WTC11 (cell line): ENCODE data around the gene GSDME. TPM values are rescaled to one million over a fixed set of nuclear protein-coding genes. Genes with fewer than 3 reads are reported as not detected.

ENCODE experiments used
- ATAC-seq: fragments of 200-7000 bp; cut with Tn5 transposase; 2 replicates; pipeline ENCODE4 v1.10.0; 2021; ENCODE audit warnings: mild to moderate bottlenecking, moderate library complexity
- CTCF ChIA-PET: fragments of 300-600 bp; sonication (Branson Sonifier 250); formaldehyde crosslinking; loops from one replicate; lab custom pipeline; 2021; ENCODE audit warnings: antibody characterized with exemption; lab: Charles Lee
- POLR2A ChIA-PET: fragments of 350-600 bp; sonication (Branson Sonifier 250); formaldehyde crosslinking; loops from one replicate; lab custom pipeline; 2021; ENCODE audit warnings: antibody characterized with exemption; lab: Charles Lee
- DNase-seq: peaks from one replicate; pipeline ENCODE4 v3.0.0; 2021; ENCODE audit warnings: low spot score
- H3K27ac Mint-ChIP-seq: 2 replicates; pipeline ENCODE4 v1.8.0; 2021; ENCODE audit warnings: mixed read lengths
- H3K27me3 Mint-ChIP-seq: 2 replicates; pipeline ENCODE4 v1.8.0; 2021; ENCODE audit warnings: low read depth, mild to moderate bottlenecking, moderate library complexity, mixed read lengths
- H3K36me3 Mint-ChIP-seq: 2 replicates; pipeline ENCODE4 v1.8.0; 2021; ENCODE audit warnings: mixed read lengths
- H3K4me1 Mint-ChIP-seq: 2 replicates; pipeline ENCODE4 v1.8.0; 2022; ENCODE audit warnings: mixed read lengths
- H3K4me3 Mint-ChIP-seq: 2 replicates; pipeline ENCODE4 v1.8.0; 2021; ENCODE audit warnings: mild to moderate bottlenecking, moderate library complexity, mixed read lengths
- H3K9me3 Mint-ChIP-seq: 2 replicates; pipeline ENCODE4 v1.8.0; 2021; ENCODE audit warnings: mixed read lengths
- ATF6 ChIP-seq: sonication (generic); formaldehyde crosslinking; IDR thresholded peaks from 2 replicates; pipeline ENCODE4 v1.8.1; 2023; ENCODE audit warnings: mild to moderate bottlenecking, missing genetic modification reagents
- CBFB ChIP-seq: sonication (generic); formaldehyde crosslinking; IDR thresholded peaks from 2 replicates; pipeline ENCODE4 v1.8.1; 2022; ENCODE audit warnings: mild to moderate bottlenecking, low read depth, missing genetic modification reagents
- CREB1 ChIP-seq: sonication (generic); formaldehyde crosslinking; IDR thresholded peaks from 2 replicates; pipeline ENCODE4 v1.8.0; 2023; ENCODE audit warnings: mild to moderate bottlenecking, missing genetic modification reagents
- CTCF ChIP-seq: fragments of 200-600 bp; IDR thresholded peaks from 2 replicates; pipeline ENCODE4 v1.8.0; 2022; ENCODE audit warnings: antibody characterized with exemption
- E2F5 ChIP-seq: sonication (generic); formaldehyde crosslinking; IDR thresholded peaks from 2 replicates; pipeline ENCODE4 v1.8.1; 2022; ENCODE audit warnings: mild to moderate bottlenecking, moderate library complexity, missing genetic modification reagents
- FOXK1 ChIP-seq: sonication (generic); formaldehyde crosslinking; IDR thresholded peaks from 2 replicates; pipeline ENCODE4 v1.8.0; 2022; ENCODE audit warnings: mild to moderate bottlenecking, moderate library complexity, missing genetic modification reagents
- IRF2 ChIP-seq: sonication (generic); formaldehyde crosslinking; IDR thresholded peaks from 2 replicates; pipeline ENCODE4 v1.8.0; 2022; ENCODE audit warnings: low read depth, missing genetic modification reagents, borderline replicate concordance
- PREB ChIP-seq: sonication (generic); formaldehyde crosslinking; IDR thresholded peaks from 2 replicates; pipeline ENCODE4 v1.8.1; 2022; ENCODE audit warnings: mild to moderate bottlenecking, missing genetic modification reagents, moderate library complexity, borderline replicate concordance
- RORB ChIP-seq: fragments of 250-450 bp; sonication (Bioruptor Pico); IDR thresholded peaks from 2 replicates; pipeline ENCODE4 v1.9.0; 2021; ENCODE audit warnings: mild to moderate bottlenecking
- ZNF396 ChIP-seq: fragments of 250-450 bp; sonication (Bioruptor Pico); IDR thresholded peaks from 2 replicates; pipeline ENCODE4 v1.8.0; 2021; ENCODE audit warnings: mild to moderate bottlenecking, moderate library complexity, borderline replicate concordance
- total RNA-seq: library from RNA; stranded (reverse); gene quantifications from 3 replicates; pipeline ENCODE4 v1.2.3, GENCODE V29; 2021
- TF ChIP-seq, protein P1 (sequence below): sonication (generic); formaldehyde crosslinking; IDR thresholded peaks from 2 replicates; pipeline ENCODE4 v1.8.1; 2023; ENCODE audit warnings: mild to moderate bottlenecking, missing genetic modification reagents, moderate library complexity
- TF ChIP-seq, protein P2 (sequence below): fragments of 250-450 bp; sonication (Bioruptor Pico); IDR thresholded peaks from 2 replicates; pipeline ENCODE4 v1.9.0; 2021; ENCODE audit warnings: mild to moderate bottlenecking
- TF ChIP-seq, protein P3 (sequence below): sonication (generic); formaldehyde crosslinking; conservative IDR thresholded peaks from 2 replicates; pipeline ENCODE4 v1.8.1; 2023; ENCODE audit warnings: mild to moderate bottlenecking, low read depth, missing genetic modification reagents, moderate library complexity
- TF ChIP-seq, protein P4 (sequence below): sonication (generic); formaldehyde crosslinking; IDR thresholded peaks from 2 replicates; pipeline ENCODE4 v1.8.1; 2022; ENCODE audit warnings: missing genetic modification reagents, borderline replicate concordance

GSDME gene
- total RNA-seq, 1 experiment from 2014 or later = 4.8 TPM

- H3K27ac Mint-ChIP-seq = peak overlapping the region; percentile 50; the same call in 1 of the 2 replicates
- peaks cover 10% of the 10 kb centered on the region for H3K36me3 Mint-ChIP-seq
- H3K27me3 Mint-ChIP-seq = no peaks in the 10 kb centered on the region
- no peak overlapping the region for H3K4me3 Mint-ChIP-seq
- 0 out of 2 replicates have a peak, but pooled peaks cover 7% of the 10 kb centered on the region for H3K9me3 Mint-ChIP-seq
- DNase-seq (no peak), ATAC-seq (no peak)
- POLR2A ChIA-PET = no interaction called here
- TF ChIP-seq, protein P1, sequence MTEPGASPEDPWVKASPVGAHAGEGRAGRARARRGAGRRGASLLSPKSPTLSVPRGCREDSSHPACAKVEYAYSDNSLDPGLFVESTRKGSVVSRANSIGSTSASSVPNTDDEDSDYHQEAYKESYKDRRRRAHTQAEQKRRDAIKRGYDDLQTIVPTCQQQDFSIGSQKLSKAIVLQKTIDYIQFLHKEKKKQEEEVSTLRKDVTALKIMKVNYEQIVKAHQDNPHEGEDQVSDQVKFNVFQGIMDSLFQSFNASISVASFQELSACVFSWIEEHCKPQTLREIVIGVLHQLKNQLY (CRISPR knock-in tag) = no peak
- no peak for TF ChIP-seq IRF2 (CRISPR knock-in tag)
- TF ChIP-seq PREB (CRISPR knock-in tag) = no peak
- TF ChIP-seq CTCF = no peak
- TF ChIP-seq CBFB (CRISPR knock-in tag) = no peak
- TF ChIP-seq, protein P2, sequence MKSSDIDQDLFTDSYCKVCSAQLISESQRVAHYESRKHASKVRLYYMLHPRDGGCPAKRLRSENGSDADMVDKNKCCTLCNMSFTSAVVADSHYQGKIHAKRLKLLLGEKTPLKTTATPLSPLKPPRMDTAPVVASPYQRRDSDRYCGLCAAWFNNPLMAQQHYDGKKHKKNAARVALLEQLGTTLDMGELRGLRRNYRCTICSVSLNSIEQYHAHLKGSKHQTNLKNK (CRISPR knock-in tag) = no peak
- TF ChIP-seq FOXK1 = no peak
- TF ChIP-seq, protein P3, sequence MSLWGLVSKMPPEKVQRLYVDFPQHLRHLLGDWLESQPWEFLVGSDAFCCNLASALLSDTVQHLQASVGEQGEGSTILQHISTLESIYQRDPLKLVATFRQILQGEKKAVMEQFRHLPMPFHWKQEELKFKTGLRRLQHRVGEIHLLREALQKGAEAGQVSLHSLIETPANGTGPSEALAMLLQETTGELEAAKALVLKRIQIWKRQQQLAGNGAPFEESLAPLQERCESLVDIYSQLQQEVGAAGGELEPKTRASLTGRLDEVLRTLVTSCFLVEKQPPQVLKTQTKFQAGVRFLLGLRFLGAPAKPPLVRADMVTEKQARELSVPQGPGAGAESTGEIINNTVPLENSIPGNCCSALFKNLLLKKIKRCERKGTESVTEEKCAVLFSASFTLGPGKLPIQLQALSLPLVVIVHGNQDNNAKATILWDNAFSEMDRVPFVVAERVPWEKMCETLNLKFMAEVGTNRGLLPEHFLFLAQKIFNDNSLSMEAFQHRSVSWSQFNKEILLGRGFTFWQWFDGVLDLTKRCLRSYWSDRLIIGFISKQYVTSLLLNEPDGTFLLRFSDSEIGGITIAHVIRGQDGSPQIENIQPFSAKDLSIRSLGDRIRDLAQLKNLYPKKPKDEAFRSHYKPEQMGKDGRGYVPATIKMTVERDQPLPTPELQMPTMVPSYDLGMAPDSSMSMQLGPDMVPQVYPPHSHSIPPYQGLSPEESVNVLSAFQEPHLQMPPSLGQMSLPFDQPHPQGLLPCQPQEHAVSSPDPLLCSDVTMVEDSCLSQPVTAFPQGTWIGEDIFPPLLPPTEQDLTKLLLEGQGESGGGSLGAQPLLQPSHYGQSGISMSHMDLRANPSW = no peak
- no peak for TF ChIP-seq E2F5 (CRISPR knock-in tag)
- TF ChIP-seq ATF6 = no peak
- TF ChIP-seq, all 79 proteins: peak for 0
- H3K4me1 Mint-ChIP-seq = peaks cover 13% of the 10 kb centered on the region
- CTCF ChIA-PET = interaction anchor here (1.3 kb wide), 2 partner anchors 8 to 181 kb away, joined by 3 to 4 read pairs; no protein-coding TSS in a partner anchor
Observed at GRCh38 chr7:24656608-24657007, 100.7 kb downstream of the GSDME start.

GRCh38 chr7:24654305-24654704, 103.0 kb downstream of the GSDME start:
- ChIA-PET POLR2A (no interaction called here), CTCF (no interaction called here)
- TF ChIP-seq ATF6 (no peak), ZNF396 (CRISPR knock-in tag) (no peak), CBFB (CRISPR knock-in tag) (no peak), CREB1 (CRISPR knock-in tag) (no peak), RORB (CRISPR knock-in tag) (no peak)
- TF ChIP-seq, protein P1 (CRISPR knock-in tag) = no peak
- TF ChIP-seq, protein P4, sequence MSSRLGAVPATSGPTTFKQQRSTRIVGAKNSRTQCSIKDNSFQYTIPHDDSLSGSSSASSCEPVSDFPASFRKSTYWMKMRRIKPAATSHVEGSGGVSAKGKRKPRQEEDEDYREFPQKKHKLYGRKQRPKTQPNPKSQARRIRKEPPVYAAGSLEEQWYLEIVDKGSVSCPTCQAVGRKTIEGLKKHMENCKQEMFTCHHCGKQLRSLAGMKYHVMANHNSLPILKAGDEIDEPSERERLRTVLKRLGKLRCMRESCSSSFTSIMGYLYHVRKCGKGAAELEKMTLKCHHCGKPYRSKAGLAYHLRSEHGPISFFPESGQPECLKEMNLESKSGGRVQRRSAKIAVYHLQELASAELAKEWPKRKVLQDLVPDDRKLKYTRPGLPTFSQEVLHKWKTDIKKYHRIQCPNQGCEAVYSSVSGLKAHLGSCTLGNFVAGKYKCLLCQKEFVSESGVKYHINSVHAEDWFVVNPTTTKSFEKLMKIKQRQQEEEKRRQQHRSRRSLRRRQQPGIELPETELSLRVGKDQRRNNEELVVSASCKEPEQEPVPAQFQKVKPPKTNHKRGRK (CRISPR knock-in tag) = no peak
- ATAC-seq = no peak
- Mint-ChIP-seq H3K27me3 (no peaks in the 10 kb centered on the region), H3K4me1 (peaks cover 3% of the 10 kb centered on the region; the same call in 1 of the 2 replicates), H3K27ac (peak overlapping the region; percentile 13; the same call in 1 of the 2 replicates), H3K4me3 (no peak overlapping the region), H3K36me3 (peaks cover 10% of the 10 kb centered on the region), H3K9me3 (0 out of 2 replicates have a peak, but pooled peaks cover 6% of the 10 kb centered on the region)
- no peak for DNase-seq
